Activated CD4-positive, alpha-beta memory T cell treated with anti-CD3 and anti-CD28 coated beads, Interleukin-2, amount 10 ng/mL, durations not matched to agents 7 days and 5 days (primary cell): ENCODE results near the gene MORN5. TPM values are rescaled to one million over a fixed set of nuclear protein-coding genes. Genes with fewer than 3 reads are reported as not detected.

Experiments
- CTCF ChIA-PET: fragments of 350-600 bp; sonication (Branson Sonifier 250); formaldehyde crosslinking; loops from one replicate; lab custom pipeline; 2021; ENCODE audit warnings: antibody characterized with exemption, inconsistent platforms; lab: Charles Lee
- POLR2A ChIA-PET: fragments of 350-600 bp; sonication (Branson Sonifier 250); formaldehyde crosslinking; loops from one replicate; lab custom pipeline; 2021; ENCODE audit warnings: antibody characterized with exemption; lab: Charles Lee
- DNase-seq: peaks from one replicate; pipeline ENCODE4 v3.0.0-alpha.2; 2020
- H3K27ac Mint-ChIP-seq: one replicate; pipeline ENCODE4 v1.8.0; 2021; ENCODE audit warnings: mild to moderate bottlenecking, mixed read lengths
- H3K27me3 Mint-ChIP-seq: one replicate; pipeline ENCODE4 v1.8.0; 2021; ENCODE audit warnings: mixed read lengths
- H3K36me3 Mint-ChIP-seq: one replicate; pipeline ENCODE4 v1.8.0; 2021; ENCODE audit warnings: low read depth, mixed read lengths
- H3K4me1 Mint-ChIP-seq: one replicate; pipeline ENCODE4 v1.8.0; 2021; ENCODE audit warnings: mixed read lengths
- H3K4me3 Mint-ChIP-seq: one replicate; pipeline ENCODE4 v1.8.0; 2021; ENCODE audit warnings: mild to moderate bottlenecking, mixed read lengths
- H3K9me3 Mint-ChIP-seq: one replicate; pipeline ENCODE4 v1.8.0; 2021; ENCODE audit warnings: mixed read lengths
- total RNA-seq, 2 experiments: library from RNA; stranded (reverse); gene quantifications; one replicate each; pipeline ENCODE4 v1.2.3, GENCODE V29; 2021

The MORN5 gene
- total RNA-seq, 2 experiments from 2014 or later: not detected

DNA sequence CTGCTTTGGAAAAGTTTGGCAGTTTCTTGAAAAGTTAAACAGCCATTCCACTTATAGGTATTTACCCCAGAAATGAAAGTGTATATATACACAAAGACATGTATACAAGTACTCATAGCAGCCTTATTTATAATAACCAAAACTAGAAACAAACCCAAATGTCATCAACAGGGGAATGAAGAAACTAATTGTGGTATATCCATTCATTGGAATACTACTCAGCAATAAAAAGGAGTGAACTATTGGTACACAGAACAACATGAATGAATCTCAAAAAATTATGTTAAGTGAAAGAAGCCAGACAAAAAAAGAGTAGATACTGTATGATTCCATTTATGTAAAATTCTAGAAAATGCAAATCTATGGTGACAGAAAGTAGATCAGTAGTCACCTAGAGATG, 2.7 kb downstream of the MORN5 start:
- peaks cover 19% of the 10 kb centered on the region for H3K4me1 Mint-ChIP-seq
- H3K27ac Mint-ChIP-seq: no peak overlapping the region
- H3K36me3 Mint-ChIP-seq: peaks cover 5% of the 10 kb centered on the region
- H3K9me3 Mint-ChIP-seq: peaks cover 5% of the 10 kb centered on the region
- H3K4me3 Mint-ChIP-seq: no peak overlapping the region
- POLR2A ChIA-PET: no interaction called here
- no peak for DNase-seq
- peaks cover 35% of the 10 kb centered on the region for H3K27me3 Mint-ChIP-seq
- CTCF ChIA-PET: no interaction called here

DNA sequence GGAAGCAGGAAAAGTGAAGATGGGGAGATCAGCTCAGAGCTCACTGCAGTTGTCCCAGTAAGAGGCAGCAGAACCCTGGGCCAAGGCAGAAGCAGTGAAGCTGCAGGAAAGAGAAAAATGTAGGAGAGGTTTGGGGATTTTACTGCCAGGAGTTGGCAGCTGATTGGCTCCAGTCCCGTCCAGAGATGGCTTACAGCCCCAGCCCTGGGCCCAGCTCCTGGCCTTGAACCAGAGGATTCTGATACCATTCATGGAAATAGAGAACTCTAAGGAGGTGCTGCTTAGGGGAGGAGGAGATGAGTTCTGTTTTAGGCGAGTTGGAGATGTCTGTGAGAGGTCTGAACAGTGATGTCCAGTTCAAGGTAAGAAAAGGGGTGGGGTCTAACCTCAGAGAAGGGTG, 4.6 kb downstream of the MORN5 start:
- CTCF ChIA-PET: no interaction called here
- Mint-ChIP-seq H3K27ac (no peak overlapping the region), H3K36me3 (peaks cover 2% of the 10 kb centered on the region), H3K4me3 (no peak overlapping the region), H3K9me3 (peaks cover 5% of the 10 kb centered on the region), H3K4me1 (peaks cover 7% of the 10 kb centered on the region), H3K27me3 (peaks cover 41% of the 10 kb centered on the region)
- DNase-seq: no peak
- POLR2A ChIA-PET: no interaction called here

DNA sequence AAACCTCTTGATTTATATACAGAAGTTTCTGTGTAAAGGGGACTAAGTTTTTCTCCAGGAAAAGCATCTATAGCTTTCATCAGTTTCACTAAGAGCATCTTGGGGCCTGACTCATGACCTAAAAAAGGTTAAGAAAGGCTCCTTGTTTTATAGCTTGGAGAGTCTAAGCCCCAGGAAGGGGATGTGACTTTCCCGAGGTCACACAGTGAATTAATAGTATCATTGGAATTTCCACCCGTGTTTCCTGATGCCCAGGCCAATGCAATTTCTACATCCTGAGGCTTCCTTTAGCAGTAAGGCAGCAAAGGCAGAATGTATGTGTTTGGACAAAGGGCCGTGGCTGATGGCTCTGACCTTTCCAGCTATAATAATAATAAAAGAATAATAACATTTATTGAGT, 8.6 kb downstream of the MORN5 start:
- no peaks in the 10 kb centered on the region for H3K9me3 Mint-ChIP-seq
- POLR2A ChIA-PET: no interaction called here
- no peak for DNase-seq
- H3K27ac Mint-ChIP-seq: no peak overlapping the region
- peaks cover 34% of the 10 kb centered on the region for H3K27me3 Mint-ChIP-seq
- no peaks in the 10 kb centered on the region for H3K36me3 Mint-ChIP-seq
- CTCF ChIA-PET: no interaction called here
- no peak overlapping the region for H3K4me3 Mint-ChIP-seq
- no peaks in the 10 kb centered on the region for H3K4me1 Mint-ChIP-seq

DNA sequence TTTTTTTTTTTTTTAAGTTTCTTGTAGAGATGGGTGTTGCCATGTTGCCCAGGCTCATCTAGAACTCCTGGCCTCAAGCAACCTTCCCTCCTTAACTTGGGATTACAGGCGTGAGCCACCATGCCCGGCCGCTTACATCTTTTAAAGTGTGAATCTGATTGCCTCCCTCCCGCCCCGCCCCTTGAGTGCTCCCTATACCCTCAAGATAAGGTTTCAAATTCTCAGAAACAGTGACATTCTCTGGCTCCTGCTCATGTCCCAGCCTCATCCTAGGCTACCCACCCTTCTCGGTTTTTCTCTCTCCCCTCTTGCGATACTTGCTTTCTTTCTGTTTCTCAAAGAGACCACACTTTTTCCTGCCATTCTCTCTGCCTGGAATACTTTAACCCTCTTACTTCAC, 12.4 kb downstream of the MORN5 start:
- POLR2A ChIA-PET: no interaction called here
- no peak overlapping the region for H3K27ac Mint-ChIP-seq
- DNase-seq: no peak
- no peaks in the 10 kb centered on the region for H3K4me1 Mint-ChIP-seq
- H3K27me3 Mint-ChIP-seq: peaks cover 22% of the 10 kb centered on the region
- H3K4me3 Mint-ChIP-seq: no peak overlapping the region
- CTCF ChIA-PET: no interaction called here
- no peaks in the 10 kb centered on the region for H3K9me3 Mint-ChIP-seq
- H3K36me3 Mint-ChIP-seq: no peaks in the 10 kb centered on the region

DNA sequence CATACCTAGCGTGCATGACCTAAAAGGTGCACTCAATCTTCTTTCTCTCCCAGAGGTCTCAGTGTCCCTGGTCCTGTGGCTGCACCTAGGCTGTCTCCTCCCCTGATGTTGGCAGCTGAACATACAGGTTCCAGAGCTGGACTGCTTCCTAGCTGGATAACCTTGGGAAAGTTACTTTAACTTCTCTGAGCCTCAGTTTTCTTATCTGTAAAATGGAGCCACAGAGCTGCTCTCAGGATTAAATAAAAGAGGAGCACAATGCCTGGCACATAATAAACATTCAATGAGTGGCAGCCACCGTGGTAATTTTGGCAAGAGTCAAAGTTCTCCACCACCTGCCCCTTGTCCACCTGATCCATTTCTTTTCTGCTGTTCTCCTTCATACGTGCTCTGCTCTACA, 14.0 kb downstream of the MORN5 start:
- H3K36me3 Mint-ChIP-seq: no peaks in the 10 kb centered on the region
- no peak for DNase-seq
- H3K4me1 Mint-ChIP-seq: no peaks in the 10 kb centered on the region
- H3K4me3 Mint-ChIP-seq: no peak overlapping the region
- H3K27me3 Mint-ChIP-seq: peaks cover 20% of the 10 kb centered on the region
- H3K9me3 Mint-ChIP-seq: no peaks in the 10 kb centered on the region
- ChIA-PET CTCF (no interaction called here), POLR2A (no interaction called here)
- H3K27ac Mint-ChIP-seq: no peak overlapping the region

DNA sequence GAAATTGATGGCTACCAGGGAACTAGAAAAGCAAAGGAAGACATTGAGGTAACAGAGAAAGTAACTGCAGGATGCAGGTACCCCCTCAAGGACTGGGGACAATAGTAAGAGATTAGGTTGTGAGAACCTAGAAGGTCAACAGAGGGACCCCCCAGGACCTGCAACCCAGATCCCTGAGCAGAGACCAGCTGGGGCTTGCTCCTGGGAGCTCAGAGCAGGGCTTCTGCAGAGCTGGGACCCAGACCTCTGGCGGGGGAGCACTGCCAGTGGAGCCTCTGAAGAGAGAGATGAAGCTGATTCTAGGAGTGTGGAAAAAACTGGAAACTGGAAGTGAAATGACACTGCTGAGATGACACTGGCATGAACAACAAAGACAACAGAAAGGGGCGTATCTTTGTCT, 17.2 kb downstream of the MORN5 start:
- no peak overlapping the region for H3K4me3 Mint-ChIP-seq
- H3K4me1 Mint-ChIP-seq: no peaks in the 10 kb centered on the region
- no peak overlapping the region for H3K27ac Mint-ChIP-seq
- DNase-seq: no peak
- CTCF ChIA-PET: interaction anchor here (0.9 kb wide), 1 partner anchor 173 kb away, joined by 3 read pairs; no protein-coding TSS in a partner anchor
- POLR2A ChIA-PET: no interaction called here
- H3K27me3 Mint-ChIP-seq: peaks cover 21% of the 10 kb centered on the region
- H3K9me3 Mint-ChIP-seq: no peaks in the 10 kb centered on the region
- no peaks in the 10 kb centered on the region for H3K36me3 Mint-ChIP-seq

DNA sequence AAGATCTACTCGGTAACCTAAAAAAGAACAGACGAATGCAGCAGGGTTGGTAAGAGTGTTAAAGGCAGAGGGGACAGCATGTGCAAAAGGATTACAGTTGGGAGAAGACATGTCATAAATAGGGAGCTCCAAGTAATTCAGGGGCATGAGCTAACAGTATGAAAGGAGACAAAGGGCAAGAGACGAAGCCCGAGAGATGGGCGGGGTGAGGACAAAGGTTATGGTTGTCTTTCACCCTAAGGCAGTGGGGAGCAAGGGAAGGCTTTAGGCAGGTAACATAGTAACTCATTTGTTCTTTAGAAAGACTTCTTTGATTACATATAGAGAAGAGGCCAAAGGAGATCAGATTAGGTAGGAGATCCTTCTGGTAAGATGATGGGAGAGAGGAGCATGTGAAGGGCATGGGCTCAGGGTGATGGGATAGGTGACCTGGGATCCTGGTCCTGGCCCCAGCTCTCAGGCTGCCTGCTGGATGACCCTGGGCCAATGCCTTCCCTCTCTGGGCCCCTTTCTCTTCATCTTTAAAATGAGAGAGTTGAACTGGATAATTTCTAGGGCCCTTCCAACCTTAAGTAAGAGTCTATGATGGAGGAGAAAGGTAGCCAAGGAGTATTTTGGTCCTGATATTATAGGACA, 19.5 kb downstream of the MORN5 start:
- ChIA-PET POLR2A (no interaction called here), CTCF (no interaction called here)
- Mint-ChIP-seq H3K9me3 (no peaks in the 10 kb centered on the region), H3K27me3 (peaks cover 10% of the 10 kb centered on the region), H3K4me3 (no peak overlapping the region), H3K36me3 (no peaks in the 10 kb centered on the region), H3K4me1 (no peaks in the 10 kb centered on the region), H3K27ac (no peak overlapping the region)
- no peak for DNase-seq

DNA sequence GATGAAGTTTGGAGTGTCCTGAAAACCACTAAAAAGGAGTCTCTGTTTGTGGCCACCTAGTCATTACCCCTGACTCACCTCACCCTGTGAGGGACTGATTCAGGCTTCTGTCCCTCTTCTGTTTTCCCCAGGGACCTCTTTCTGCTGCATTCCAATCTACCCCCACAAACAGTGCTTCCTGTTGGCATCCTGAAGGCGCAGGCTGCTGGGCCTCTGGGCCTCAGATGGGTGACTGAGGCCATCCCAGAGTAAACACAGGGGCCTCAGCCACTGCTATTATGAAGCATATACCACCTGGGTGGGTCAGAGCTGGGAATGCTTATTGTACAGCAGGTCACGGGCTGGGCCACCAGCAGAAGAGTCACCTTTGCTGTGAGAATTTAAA, 20.0 kb downstream of the MORN5 start:
- Mint-ChIP-seq H3K4me3 (no peak overlapping the region), H3K4me1 (no peaks in the 10 kb centered on the region), H3K9me3 (no peaks in the 10 kb centered on the region), H3K27ac (no peak overlapping the region), H3K36me3 (no peaks in the 10 kb centered on the region), H3K27me3 (peaks cover 10% of the 10 kb centered on the region)
- ChIA-PET CTCF (no interaction called here), POLR2A (no interaction called here)
- no peak for DNase-seq

DNA sequence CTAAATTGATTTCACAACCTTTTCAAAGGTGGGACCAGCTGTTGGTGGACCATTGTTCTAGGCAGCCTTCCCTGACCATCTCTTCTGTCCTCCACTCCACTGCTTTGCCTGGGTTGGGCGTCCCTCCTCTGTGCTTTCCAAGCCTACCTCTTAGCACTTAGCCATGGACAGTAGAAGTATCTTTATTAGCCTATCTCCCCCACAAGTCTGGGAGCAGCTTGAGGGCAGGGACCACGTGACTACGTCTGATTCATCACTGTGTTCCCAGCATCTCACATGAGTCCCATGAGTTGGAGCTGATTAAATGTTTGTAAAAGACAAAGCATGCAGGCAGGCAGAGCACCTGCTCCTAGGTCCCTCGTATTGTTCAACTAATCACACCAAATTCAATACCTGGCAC, 20.9 kb downstream of the MORN5 start:
- no peak for DNase-seq
- Mint-ChIP-seq H3K27ac (no peak overlapping the region), H3K36me3 (no peaks in the 10 kb centered on the region), H3K4me3 (no peak overlapping the region), H3K9me3 (no peaks in the 10 kb centered on the region), H3K27me3 (peaks cover 10% of the 10 kb centered on the region), H3K4me1 (no peaks in the 10 kb centered on the region)
- CTCF ChIA-PET: no interaction called here
- POLR2A ChIA-PET: no interaction called here

DNA sequence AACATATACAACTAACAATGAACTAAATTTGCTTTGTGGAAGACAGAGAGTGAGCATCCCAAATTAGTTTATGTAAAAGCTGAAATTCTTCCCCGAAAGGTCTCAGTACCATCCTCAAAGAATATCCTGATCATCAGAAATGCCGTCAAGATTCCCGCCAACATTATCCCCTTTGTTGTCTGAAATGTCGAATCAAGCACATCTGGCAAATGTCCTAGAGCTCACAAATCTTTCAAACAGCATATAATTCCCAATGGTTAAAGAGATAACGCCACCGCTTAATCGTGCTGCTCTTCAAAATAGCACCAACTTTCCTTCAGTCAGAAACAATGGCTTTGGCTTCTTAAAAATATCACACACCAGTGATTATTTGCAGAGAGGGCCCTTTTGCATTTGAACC, 23.8 kb downstream of the MORN5 start:
- no peaks in the 10 kb centered on the region for H3K36me3 Mint-ChIP-seq
- no peak overlapping the region for H3K27ac Mint-ChIP-seq
- H3K9me3 Mint-ChIP-seq: no peaks in the 10 kb centered on the region
- DNase-seq: no peak
- POLR2A ChIA-PET: no interaction called here
- H3K4me1 Mint-ChIP-seq: no peaks in the 10 kb centered on the region
- CTCF ChIA-PET: interaction anchor here (1.1 kb wide), 1 partner anchor 59 kb away, joined by 3 read pairs; no protein-coding TSS in a partner anchor
- no peak overlapping the region for H3K4me3 Mint-ChIP-seq
- H3K27me3 Mint-ChIP-seq: peaks cover 9% of the 10 kb centered on the region

DNA sequence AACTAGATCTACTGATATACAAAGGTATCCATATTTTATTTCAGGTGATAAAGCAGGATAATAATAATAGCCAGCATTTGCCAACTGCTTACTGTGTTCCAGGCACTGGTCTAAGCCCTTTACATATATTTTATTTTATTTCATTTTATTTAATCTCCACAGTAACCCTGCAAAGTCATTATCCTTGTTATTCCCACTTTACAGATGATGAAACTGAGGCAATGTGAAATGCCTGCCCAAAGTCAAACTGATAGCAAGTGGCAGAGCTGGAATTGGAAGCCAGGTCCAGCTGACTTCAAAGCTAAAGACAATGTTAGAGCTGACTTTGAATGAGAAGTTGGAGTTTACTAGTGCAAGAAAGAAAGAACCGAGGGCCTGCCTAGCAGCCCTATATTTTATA, 24.8 kb downstream of the MORN5 start:
- H3K27me3 Mint-ChIP-seq: peaks cover 2% of the 10 kb centered on the region
- no peak for DNase-seq
- POLR2A ChIA-PET: no interaction called here
- no peaks in the 10 kb centered on the region for H3K36me3 Mint-ChIP-seq
- H3K4me1 Mint-ChIP-seq: no peaks in the 10 kb centered on the region
- CTCF ChIA-PET: interaction anchor here (1.1 kb wide), 1 partner anchor 60 kb away, joined by 3 read pairs; no protein-coding TSS in a partner anchor
- no peak overlapping the region for H3K4me3 Mint-ChIP-seq
- H3K9me3 Mint-ChIP-seq: no peaks in the 10 kb centered on the region
- H3K27ac Mint-ChIP-seq: no peak overlapping the region

DNA sequence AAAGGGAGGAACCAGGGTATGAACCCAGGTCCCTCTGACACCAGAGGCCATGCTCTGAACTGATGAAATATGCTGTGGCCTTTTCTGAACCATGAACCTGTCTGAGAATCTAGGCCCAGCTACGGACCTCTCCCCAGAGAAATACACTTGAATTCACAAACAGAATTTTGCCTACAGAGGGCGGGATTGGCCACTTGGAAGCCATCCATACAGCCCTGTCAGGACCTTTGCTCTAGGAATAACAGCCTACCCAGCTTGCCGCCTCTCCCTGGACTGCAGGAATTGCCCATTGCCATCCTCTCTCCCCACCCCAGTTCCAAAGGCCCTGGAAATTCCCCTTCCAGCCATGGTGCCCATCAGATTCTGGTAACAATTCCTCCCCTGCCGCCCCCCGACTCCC, 26.6 kb downstream of the MORN5 start:
- H3K4me3 Mint-ChIP-seq: no peak overlapping the region
- POLR2A ChIA-PET: no interaction called here
- CTCF ChIA-PET: no interaction called here
- H3K4me1 Mint-ChIP-seq: peaks cover under 1% of the 10 kb centered on the region
- no peaks in the 10 kb centered on the region for H3K9me3 Mint-ChIP-seq
- no peak overlapping the region for H3K27ac Mint-ChIP-seq
- DNase-seq: no peak
- H3K27me3 Mint-ChIP-seq: peaks cover 2% of the 10 kb centered on the region
- H3K36me3 Mint-ChIP-seq: no peaks in the 10 kb centered on the region

DNA sequence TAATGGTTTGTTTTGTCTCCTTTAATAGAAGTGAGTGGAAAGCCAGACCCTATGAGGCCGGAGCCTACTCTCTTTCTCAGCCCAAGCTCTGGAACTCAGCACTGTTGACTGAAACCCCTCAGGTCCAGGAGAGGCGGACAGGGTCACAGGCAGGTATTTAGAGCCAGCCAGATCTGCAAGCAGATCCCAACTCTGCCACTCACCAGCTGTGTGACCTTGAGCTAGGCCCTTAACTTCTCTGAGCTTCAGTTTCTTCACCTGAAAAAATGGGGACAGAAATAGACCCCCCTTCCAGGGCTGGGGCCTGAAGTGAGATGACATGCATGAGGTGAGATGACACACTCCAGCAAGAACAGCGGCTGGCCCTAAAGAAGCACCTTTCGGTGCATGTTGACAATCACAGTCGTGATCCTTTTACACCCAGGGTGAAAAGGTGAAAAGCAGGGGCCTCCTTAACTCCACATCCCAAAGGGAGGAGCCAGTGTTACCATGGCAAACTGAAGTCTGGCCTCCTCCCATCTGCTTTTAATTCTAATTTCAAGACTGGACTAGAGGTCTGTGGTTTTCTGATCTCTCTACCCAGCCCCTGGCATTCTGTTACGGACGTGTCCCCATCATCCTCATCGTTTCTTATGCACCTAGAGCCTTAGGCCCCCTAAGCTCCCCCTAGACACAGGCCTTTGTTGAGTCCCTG, 27.2 kb downstream of the MORN5 start:
- H3K36me3 Mint-ChIP-seq: no peaks in the 10 kb centered on the region
- no peak overlapping the region for H3K4me3 Mint-ChIP-seq
- ChIA-PET POLR2A (no interaction called here), CTCF (no interaction called here)
- H3K27me3 Mint-ChIP-seq: peaks cover 2% of the 10 kb centered on the region
- peaks cover 3% of the 10 kb centered on the region for H3K4me1 Mint-ChIP-seq
- H3K27ac Mint-ChIP-seq: no peak overlapping the region
- no peaks in the 10 kb centered on the region for H3K9me3 Mint-ChIP-seq
- no peak for DNase-seq

DNA sequence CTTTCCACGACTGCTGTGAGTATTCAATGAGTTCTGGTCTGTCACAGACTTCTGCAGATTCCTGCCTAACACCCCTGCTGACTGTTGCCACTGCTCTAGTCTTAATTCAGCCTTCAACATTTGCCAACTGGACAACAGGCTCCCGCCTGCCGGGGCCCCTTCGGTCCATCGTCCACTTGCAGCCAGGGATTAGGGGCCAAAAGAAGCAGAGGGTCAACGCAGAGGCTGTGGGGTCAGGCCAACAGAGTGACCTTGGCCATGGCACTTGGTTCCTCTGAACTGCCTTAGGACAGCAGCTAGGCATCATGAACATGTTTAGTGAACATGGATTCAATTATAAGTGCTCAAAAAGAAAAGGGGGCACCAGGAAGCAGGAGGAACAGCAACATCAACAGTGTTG, 28.7 kb downstream of the MORN5 start:
- DNase-seq: no peak
- no peaks in the 10 kb centered on the region for H3K36me3 Mint-ChIP-seq
- no peak overlapping the region for H3K27ac Mint-ChIP-seq
- no peaks in the 10 kb centered on the region for H3K27me3 Mint-ChIP-seq
- H3K4me1 Mint-ChIP-seq: peaks cover 3% of the 10 kb centered on the region
- H3K4me3 Mint-ChIP-seq: no peak overlapping the region
- no peaks in the 10 kb centered on the region for H3K9me3 Mint-ChIP-seq
- ChIA-PET POLR2A (no interaction called here), CTCF (interaction anchor here (0.6 kb wide), 1 partner anchor 203 kb away, joined by 3 read pairs; no protein-coding TSS in a partner anchor)
